Measurements from ENCODE around the gene LETM1.

- TF ChIP-seq CTCF (IDR thresholded peaks at IDR 0.05 in 4 of 5, conservative IDR thresholded peaks at IDR 0.05 in 1 of 5), result no peak
- TF ChIP-seq POLR2A (IDR thresholded peaks at IDR 0.05), result no peak
Observed at GRCh38 chr4:1823545-1823932, 32.4 kb downstream of the LETM1 start.

Measured in gastrocnemius medialis (tissue), 4 donors.